ENCODE data around the gene FRMD8.

FRMD8 gene

DNA sequence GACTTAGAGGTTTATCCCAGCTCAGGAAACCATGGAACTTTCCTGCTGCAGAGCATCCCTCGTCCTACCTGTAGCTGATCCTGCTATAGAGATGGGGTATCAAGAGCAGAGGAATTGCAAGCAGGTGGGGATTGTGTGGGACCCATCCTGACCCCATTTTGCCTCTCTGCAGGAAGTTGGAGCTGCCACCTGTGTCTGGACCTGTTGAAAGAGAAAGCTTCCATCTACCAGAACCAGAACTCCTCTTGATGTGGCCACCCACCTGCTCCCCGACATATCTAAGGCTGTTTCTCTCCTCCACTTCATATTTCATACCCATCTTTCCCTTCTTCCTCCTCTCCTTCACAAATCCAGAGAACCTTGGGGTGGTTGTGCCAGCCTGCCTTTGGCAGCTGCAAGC, 34.9 kb upstream of the FRMD8 start:
- TF ChIP-seq, protein P1, sequence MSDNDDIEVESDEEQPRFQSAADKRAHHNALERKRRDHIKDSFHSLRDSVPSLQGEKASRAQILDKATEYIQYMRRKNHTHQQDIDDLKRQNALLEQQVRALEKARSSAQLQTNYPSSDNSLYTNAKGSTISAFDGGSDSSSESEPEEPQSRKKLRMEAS (IDR thresholded peaks at IDR 0.05) = no peak
- no peak for TF ChIP-seq EGR1 (IDR thresholded peaks at IDR 0.05)
- no peak for TF ChIP-seq CREB1 (IDR thresholded peaks at IDR 0.05; ENCODE audit: low read depth)
- TF ChIP-seq TCF12 (IDR thresholded peaks at IDR 0.05; ENCODE audit: low read depth) = no peak

GRCh38 chr11:65352783-65353182, 33.7 kb upstream of the FRMD8 start:
- no peak for TF ChIP-seq CEBPB (IDR thresholded peaks at IDR 0.05)
- TF ChIP-seq FOXM1 (IDR thresholded peaks at IDR 0.05; ENCODE audit: borderline replicate concordance, low read depth) = no peak
- no peak for TF ChIP-seq TAF1 (IDR thresholded peaks at IDR 0.05; ENCODE audit: low read depth)
- no peak for TF ChIP-seq CREB1 (IDR thresholded peaks at IDR 0.05; ENCODE audit: low read depth)
- no peak for TF ChIP-seq REST (IDR thresholded peaks at IDR 0.05; ENCODE audit: low read depth)
- TF ChIP-seq RAD21 (IDR thresholded peaks at IDR 0.05; ENCODE audit: low read depth) = no peak
- TF ChIP-seq TCF12 (IDR thresholded peaks at IDR 0.05; ENCODE audit: low read depth) = no peak
- TF ChIP-seq EGR1 (IDR thresholded peaks at IDR 0.05) = no peak
- TF ChIP-seq NFIC (IDR thresholded peaks at IDR 0.05) = no peak
- TF ChIP-seq TEAD4 (IDR thresholded peaks at IDR 0.05) = no peak
- TF ChIP-seq, protein P1 (IDR thresholded peaks at IDR 0.05) = no peak
- no peak for TF ChIP-seq YY1 (IDR thresholded peaks at IDR 0.05; ENCODE audit: low read depth)
- no peak for TF ChIP-seq ZBTB7A (IDR thresholded peaks at IDR 0.05; ENCODE audit: low read depth)
- TF ChIP-seq USF1 (IDR thresholded peaks at IDR 0.05) = no peak
- no peak for TF ChIP-seq EP300 (IDR thresholded peaks at IDR 0.05; ENCODE audit: borderline replicate concordance)

- TF ChIP-seq EGR1 (IDR thresholded peaks at IDR 0.05) (no peak), ZBTB7A (IDR thresholded peaks at IDR 0.05; ENCODE audit: low read depth) (no peak), FOXM1 (IDR thresholded peaks at IDR 0.05; ENCODE audit: borderline replicate concordance, low read depth) (no peak), TAF1 (IDR thresholded peaks at IDR 0.05; ENCODE audit: low read depth) (no peak), NFIC (IDR thresholded peaks at IDR 0.05) (no peak), EP300 (IDR thresholded peaks at IDR 0.05; ENCODE audit: borderline replicate concordance) (no peak), YY1 (IDR thresholded peaks at IDR 0.05; ENCODE audit: low read depth) (no peak), RAD21 (IDR thresholded peaks at IDR 0.05; ENCODE audit: low read depth) (no peak), TCF12 (IDR thresholded peaks at IDR 0.05; ENCODE audit: low read depth) (no peak), TEAD4 (IDR thresholded peaks at IDR 0.05) (no peak), USF1 (IDR thresholded peaks at IDR 0.05) (no peak), CREB1 (IDR thresholded peaks at IDR 0.05; ENCODE audit: low read depth) (no peak), CEBPB (IDR thresholded peaks at IDR 0.05) (no peak), REST (IDR thresholded peaks at IDR 0.05; ENCODE audit: low read depth) (no peak)
- TF ChIP-seq, protein P1 (IDR thresholded peaks at IDR 0.05) = no peak
These were observed 33.1 kb upstream of the FRMD8 start for GRCh38 chr11:65353376-65353775.

DNA sequence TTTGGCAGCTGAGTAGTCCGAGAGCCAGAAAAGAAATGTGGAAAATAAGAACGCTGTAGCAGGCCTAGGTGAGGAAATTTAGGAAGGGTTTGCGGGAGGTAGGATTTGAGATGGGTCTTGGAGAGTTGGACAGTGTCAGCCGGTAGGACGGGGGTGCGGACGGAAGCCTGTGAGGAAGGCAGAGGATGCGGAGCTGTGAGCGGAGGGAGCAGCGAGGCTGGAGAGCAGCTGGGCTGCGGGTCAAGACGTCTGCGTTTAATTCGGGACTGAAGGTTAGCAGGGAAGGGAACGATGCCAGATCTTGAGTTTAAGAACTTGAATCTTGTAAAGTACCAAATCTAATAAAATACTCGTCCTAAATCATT, 32.6 kb upstream of the FRMD8 start:
- TF ChIP-seq CEBPB (IDR thresholded peaks at IDR 0.05) = no peak
- TF ChIP-seq RAD21 (IDR thresholded peaks at IDR 0.05; ENCODE audit: low read depth) = no peak
- TF ChIP-seq, protein P1 (IDR thresholded peaks at IDR 0.05) = no peak
- TF ChIP-seq YY1 (IDR thresholded peaks at IDR 0.05; ENCODE audit: low read depth) = no peak
- no peak for TF ChIP-seq TAF1 (IDR thresholded peaks at IDR 0.05; ENCODE audit: low read depth)
- TF ChIP-seq NFIC (IDR thresholded peaks at IDR 0.05) = no peak
- TF ChIP-seq CREB1 (IDR thresholded peaks at IDR 0.05; ENCODE audit: low read depth) = no peak
- TF ChIP-seq TCF12 (IDR thresholded peaks at IDR 0.05; ENCODE audit: low read depth) = no peak
- no peak for TF ChIP-seq EP300 (IDR thresholded peaks at IDR 0.05; ENCODE audit: borderline replicate concordance)
- TF ChIP-seq TEAD4 (IDR thresholded peaks at IDR 0.05) = no peak
- no peak for TF ChIP-seq EGR1 (IDR thresholded peaks at IDR 0.05)
- no peak for TF ChIP-seq FOXM1 (IDR thresholded peaks at IDR 0.05; ENCODE audit: borderline replicate concordance, low read depth)
- TF ChIP-seq ZBTB7A (IDR thresholded peaks at IDR 0.05; ENCODE audit: low read depth) = no peak

DNA sequence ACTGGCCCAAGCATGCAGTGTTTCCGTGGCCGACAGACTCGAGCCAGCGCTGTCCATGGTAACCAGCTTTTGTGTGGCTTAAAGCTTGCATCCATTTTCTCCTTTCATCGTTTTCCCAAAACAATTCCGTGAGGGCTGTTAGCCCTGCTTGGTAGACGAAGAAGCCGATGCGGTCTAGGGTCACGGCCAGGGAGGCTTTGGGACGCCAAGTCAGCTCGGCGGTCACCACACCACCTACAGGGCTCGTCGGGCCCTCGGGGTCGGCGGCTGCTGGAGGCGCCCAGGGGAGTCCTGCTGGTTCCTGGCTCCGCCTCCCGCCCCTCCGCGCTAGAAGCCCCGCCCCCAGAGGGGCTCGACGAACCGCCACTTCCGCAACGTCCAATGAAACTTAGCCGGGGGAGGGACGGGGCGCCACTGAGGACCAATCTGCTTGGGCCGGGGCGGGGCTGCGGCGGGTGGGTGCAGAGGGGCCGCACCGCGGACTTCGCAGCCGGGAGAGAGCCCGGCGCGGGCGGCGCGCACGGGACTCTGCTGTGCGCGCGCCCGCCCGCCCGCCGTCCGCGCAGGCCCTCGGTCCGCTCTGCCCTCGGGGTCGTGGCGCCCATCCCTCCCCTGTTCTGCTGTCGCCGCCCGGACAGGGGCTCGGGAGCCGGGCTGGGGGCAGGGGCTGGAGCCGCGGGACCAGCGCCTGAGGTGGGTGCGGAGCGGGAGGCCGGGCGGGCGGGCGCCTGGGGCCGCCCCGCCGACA, 32.0 kb upstream of the FRMD8 start, which contains the start of gene TIGD3:
Gene TIGD3, plus strand, starts transcription at position 487 of the 748 bp plus-strand sequence. CDS start 1,058 bp downstream, outside the sequence.
- TF ChIP-seq NFIC (IDR thresholded peaks at IDR 0.05) (0 out of 2 replicates have a peak, but pooled peaks have one; percentile 11), REST (IDR thresholded peaks at IDR 0.05; ENCODE audit: low read depth) (peak; percentile 91), TEAD4 (IDR thresholded peaks at IDR 0.05) (no peak), EGR1 (IDR thresholded peaks at IDR 0.05) (no peak), YY1 (IDR thresholded peaks at IDR 0.05; ENCODE audit: low read depth) (peak; percentile 47)
- TF ChIP-seq, protein P1 (IDR thresholded peaks at IDR 0.05) = peak; percentile 30; the same call in 1 of the 2 replicates
